ENCODE data around the gene FAM107A.

The FAM107A gene

GRCh38 chr3:58591517-58592510 is 14.6 kb upstream of the FAM107A start:
- DNase-seq (ENCODE audit: low spot score) = no peak

- DNase-seq (ENCODE audit: low spot score) = peak; percentile 28
Observed at GRCh38 chr3:58588030-58588614, 10.9 kb upstream of the FAM107A start.

- no peak for DNase-seq (ENCODE audit: low spot score)
Observed at GRCh38 chr3:58586776-58587192, 9.6 kb upstream of the FAM107A start.

- no peak for DNase-seq (ENCODE audit: low spot score)
Observed at GRCh38 chr3:58585994-58586393, 8.8 kb upstream of the FAM107A start.

GRCh38 chr3:58585005-58585786 is 8.0 kb upstream of the FAM107A start:
- peak; percentile 78 for DNase-seq (ENCODE audit: low spot score)

- no peak for DNase-seq (ENCODE audit: low spot score)
Observed at GRCh38 chr3:58584690-58585004, 7.5 kb upstream of the FAM107A start.

GRCh38 chr3:58581328-58582091 is 4.3 kb upstream of the FAM107A start:
- no peak for DNase-seq (ENCODE audit: low spot score)

GRCh38 chr3:58580826-58581327 is 3.7 kb upstream of the FAM107A start:
- no peak for DNase-seq (ENCODE audit: low spot score)

- DNase-seq (ENCODE audit: low spot score) = no peak
Observed at GRCh38 chr3:58578873-58579272, 1.7 kb upstream of the FAM107A start.

- no peak for DNase-seq (ENCODE audit: low spot score)
Observed at GRCh38 chr3:58576716-58577115, 475 bp downstream of the FAM107A start.

- no peak for DNase-seq (ENCODE audit: low spot score)
Observed at GRCh38 chr3:58575971-58576652, 1.1 kb downstream of the FAM107A start.

- no peak for DNase-seq (ENCODE audit: low spot score)
Observed at GRCh38 chr3:58574682-58575081, 2.5 kb downstream of the FAM107A start.

- DNase-seq (ENCODE audit: low spot score) = no peak
Observed at GRCh38 chr3:58574106-58574505, 3.1 kb downstream of the FAM107A start.

GRCh38 chr3:58573640-58574039 is 3.6 kb downstream of the FAM107A start:
- DNase-seq (ENCODE audit: low spot score) = no peak

- DNase-seq (ENCODE audit: low spot score) = no peak
Observed at GRCh38 chr3:58572634-58573230, 4.5 kb downstream of the FAM107A start.

- no peak for DNase-seq (ENCODE audit: low spot score)
Observed at GRCh38 chr3:58572013-58572633, 5.1 kb downstream of the FAM107A start.

- DNase-seq (ENCODE audit: low spot score) = no peak
Observed at GRCh38 chr3:58570851-58571250, 6.3 kb downstream of the FAM107A start.

- no peak for DNase-seq (ENCODE audit: low spot score)
Observed at GRCh38 chr3:58569287-58570001, 7.7 kb downstream of the FAM107A start.

GRCh38 chr3:58568572-58569286 is 8.5 kb downstream of the FAM107A start:
- DNase-seq (ENCODE audit: low spot score) = peak; percentile 28

Measured in HuH-7 (cell line).